ENCODE results near the gene ZFP91. TPM values are rescaled to one million over a fixed set of nuclear protein-coding genes. Genes with fewer than 3 reads are reported as not detected.

The ZFP91 gene
- total RNA-seq, 1 experiment from 2014 or later = 56.2 TPM

DNA sequence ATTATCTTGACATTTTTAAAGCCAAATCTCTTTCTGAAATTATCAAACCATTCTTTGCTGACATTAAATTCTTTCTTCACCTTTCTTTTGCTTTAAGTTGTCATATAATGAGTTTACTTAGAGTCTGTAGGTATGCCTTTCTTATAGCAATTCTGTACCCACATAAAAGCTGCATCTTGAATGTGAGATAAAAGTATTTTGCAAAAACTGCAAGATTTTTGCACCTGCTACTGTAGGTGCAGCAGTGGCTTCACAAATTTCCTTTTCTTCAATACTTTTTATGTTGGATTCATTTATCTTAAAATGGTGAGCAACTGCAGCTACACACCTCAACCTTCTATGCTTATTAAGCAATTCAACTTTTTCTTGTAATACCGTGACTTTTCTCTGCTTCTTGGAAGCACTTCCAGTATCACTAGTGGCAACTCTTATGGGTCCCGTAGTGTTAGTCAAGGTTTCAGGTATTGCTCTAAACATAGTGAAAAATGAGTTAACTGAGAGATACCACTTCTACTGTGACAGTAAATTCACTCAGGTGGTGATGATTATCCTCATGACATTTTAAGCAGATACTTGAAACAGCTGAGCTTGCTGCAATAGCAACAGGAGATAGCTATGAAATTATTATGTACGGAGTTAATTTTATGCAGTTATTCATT is 18.8 kb downstream of the ZFP91 start:
- intact Hi-C loops (cut with micrococcal nuclease) = no loop called here
- H4K20me1 ChIP-seq (ENCODE audit: low read length) = peaks cover 68% of the 10 kb centered on the region
- H3K9me2 ChIP-seq (replicated peaks; ENCODE audit: low read length) = no peaks in the 10 kb centered on the region
- no peak overlapping the region for H3K4me3 ChIP-seq (ENCODE audit: low read length)
- H2AFZ ChIP-seq (ENCODE audit: low read length) = no peak overlapping the region
- H3F3A ChIP-seq (ENCODE audit: low read length, unreplicated experiment) = no peaks in the 10 kb centered on the region
- TF ChIP-seq, protein P1, sequence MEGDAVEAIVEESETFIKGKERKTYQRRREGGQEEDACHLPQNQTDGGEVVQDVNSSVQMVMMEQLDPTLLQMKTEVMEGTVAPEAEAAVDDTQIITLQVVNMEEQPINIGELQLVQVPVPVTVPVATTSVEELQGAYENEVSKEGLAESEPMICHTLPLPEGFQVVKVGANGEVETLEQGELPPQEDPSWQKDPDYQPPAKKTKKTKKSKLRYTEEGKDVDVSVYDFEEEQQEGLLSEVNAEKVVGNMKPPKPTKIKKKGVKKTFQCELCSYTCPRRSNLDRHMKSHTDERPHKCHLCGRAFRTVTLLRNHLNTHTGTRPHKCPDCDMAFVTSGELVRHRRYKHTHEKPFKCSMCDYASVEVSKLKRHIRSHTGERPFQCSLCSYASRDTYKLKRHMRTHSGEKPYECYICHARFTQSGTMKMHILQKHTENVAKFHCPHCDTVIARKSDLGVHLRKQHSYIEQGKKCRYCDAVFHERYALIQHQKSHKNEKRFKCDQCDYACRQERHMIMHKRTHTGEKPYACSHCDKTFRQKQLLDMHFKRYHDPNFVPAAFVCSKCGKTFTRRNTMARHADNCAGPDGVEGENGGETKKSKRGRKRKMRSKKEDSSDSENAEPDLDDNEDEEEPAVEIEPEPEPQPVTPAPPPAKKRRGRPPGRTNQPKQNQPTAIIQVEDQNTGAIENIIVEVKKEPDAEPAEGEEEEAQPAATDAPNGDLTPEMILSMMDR (conservative IDR thresholded peaks at IDR 0.05; ENCODE audit: low read depth, low read length) = no peak
- TF ChIP-seq EZH2 (IDR thresholded peaks at IDR 0.05; ENCODE audit: low read length, unreplicated experiment) (no peak), EZH2phosphoT487 (IDR thresholded peaks at IDR 0.05; ENCODE audit: borderline replicate concordance, low read length) (no peak)
- H3K27me3 ChIP-seq (ENCODE audit: low read length) = no peaks in the 10 kb centered on the region
- H3K27ac ChIP-seq (ENCODE audit: low read length) = no peak overlapping the region
- peaks cover 100% of the 10 kb centered on the region for H3K79me2 ChIP-seq (ENCODE audit: low read length)
- ChIA-PET POLR2A (ENCODE audit: unreplicated experiment) (interaction anchor here (0.6 kb wide), 1 partner anchor 827 kb away, joined by 3 read pairs; no protein-coding TSS in a partner anchor), CTCF (no interaction called here)
- H3K9me3 ChIP-seq (ENCODE audit: low read length) = no peaks in the 10 kb centered on the region
- no peak for DNase-seq
- H3K4me2 ChIP-seq (ENCODE audit: low read length) = no peak overlapping the region
- ATAC-seq = no peak
- no peak overlapping the region for H3K9ac ChIP-seq (ENCODE audit: low read length)
- H3K36me3 ChIP-seq (ENCODE audit: low read depth, low read length) = peaks cover 7% of the 10 kb centered on the region
- BruUV-seq (replicated peaks) = no TSS peak
- H3K4me1 ChIP-seq (ENCODE audit: insufficient read depth, low read length) = no peaks in the 10 kb centered on the region

DNA sequence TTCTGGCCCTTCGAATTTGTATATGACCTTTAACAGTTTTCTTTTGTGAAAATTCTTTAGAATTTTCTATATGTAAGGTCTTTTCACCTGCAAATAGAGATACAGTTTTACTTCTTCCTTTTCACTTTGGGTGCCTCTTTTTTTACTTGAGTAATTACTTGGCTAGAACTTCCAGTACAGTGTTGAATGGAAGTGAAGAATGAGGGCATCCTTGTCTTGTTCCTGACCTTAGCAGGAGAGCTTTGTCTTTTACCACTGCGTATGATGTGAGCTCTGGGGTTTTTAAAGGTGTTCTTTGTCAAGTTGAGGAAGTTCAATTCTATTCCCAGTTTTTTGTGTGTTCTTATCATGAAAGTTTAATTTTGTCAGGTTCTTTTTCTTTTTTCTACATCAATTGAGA is 21.6 kb downstream of the ZFP91 start:
- peaks cover 5% of the 10 kb centered on the region for H3K36me3 ChIP-seq (ENCODE audit: low read depth, low read length)

More for the DNA sequence above, 21.6 kb downstream of the ZFP91 start:
- no peaks in the 10 kb centered on the region for H3K9me2 ChIP-seq (replicated peaks; ENCODE audit: low read length)
- ChIA-PET POLR2A (ENCODE audit: unreplicated experiment) (interaction anchor here (0.5 kb wide), 1 partner anchor 164 kb away, joined by 10 read pairs; no protein-coding TSS in a partner anchor), CTCF (interaction anchor here (0.6 kb wide), 1 partner anchor 662 kb away, joined by 5 read pairs; no protein-coding TSS in a partner anchor)
- H3K4me1 ChIP-seq (ENCODE audit: insufficient read depth, low read length) = peaks cover 8% of the 10 kb centered on the region
- H3F3A ChIP-seq (ENCODE audit: low read length, unreplicated experiment) = no peaks in the 10 kb centered on the region
- no peaks in the 10 kb centered on the region for H3K9me3 ChIP-seq (ENCODE audit: low read length)
- no peak overlapping the region for H3K9ac ChIP-seq (ENCODE audit: low read length)
- ATAC-seq (no peak), DNase-seq (no peak)
- no TSS peak for BruUV-seq (replicated peaks)
- no peak overlapping the region for H2AFZ ChIP-seq (ENCODE audit: low read length)
- no peaks in the 10 kb centered on the region for H3K27me3 ChIP-seq (ENCODE audit: low read length)
- peaks cover 100% of the 10 kb centered on the region for H3K79me2 ChIP-seq (ENCODE audit: low read length)
- no peak overlapping the region for H3K27ac ChIP-seq (ENCODE audit: low read length)
- peaks cover 79% of the 10 kb centered on the region for H4K20me1 ChIP-seq (ENCODE audit: low read length)
- H3K4me3 ChIP-seq (ENCODE audit: low read length) = no peak overlapping the region
- TF ChIP-seq EZH2 (IDR thresholded peaks at IDR 0.05; ENCODE audit: low read length, unreplicated experiment) (no peak), EZH2phosphoT487 (IDR thresholded peaks at IDR 0.05; ENCODE audit: borderline replicate concordance, low read length) (no peak)
- TF ChIP-seq, protein P1 (conservative IDR thresholded peaks at IDR 0.05; ENCODE audit: low read depth, low read length) = no peak
- intact Hi-C loops (cut with micrococcal nuclease) = no loop called here
- no peak overlapping the region for H3K4me2 ChIP-seq (ENCODE audit: low read length)
